Neural crest cell (in vitro differentiated cells): ENCODE measurements around the gene MLF2. TPM values are rescaled to one million over a fixed set of nuclear protein-coding genes. Genes with fewer than 3 reads are reported as not detected.
"Not testable (repeated sequence)": the region's sequence is repeated elsewhere in the genome, so short reads cannot be mapped to it uniquely, and the experiment has no call there.

Source experiments
- DNase-seq: peaks from one replicate; pipeline ENCODE4 v3.0.0; 2021; ENCODE audit warnings: low read depth, mixed read lengths, low spot score
- H3K27ac Mint-ChIP-seq: one replicate; pipeline ENCODE4 v1.8.0; 2021; ENCODE audit warnings: mild to moderate bottlenecking, mixed read lengths; ENCODE audit not compliant: unreplicated experiment
- H3K27me3 Mint-ChIP-seq: 2 replicates; pipeline ENCODE4 v1.8.0; 2021; ENCODE audit warnings: low read depth, mild to moderate bottlenecking, mixed read lengths
- H3K36me3 Mint-ChIP-seq: 2 replicates; pipeline ENCODE4 v1.8.0; 2021; ENCODE audit warnings: low read depth, mild to moderate bottlenecking, mixed read lengths
- H3K4me1 Mint-ChIP-seq: 2 replicates; pipeline ENCODE4 v1.8.0; 2021; ENCODE audit warnings: mixed read lengths
- H3K4me3 Mint-ChIP-seq: one replicate; pipeline ENCODE4 v1.8.0; 2021; ENCODE audit warnings: mild to moderate bottlenecking, mixed read lengths
- H3K9me3 Mint-ChIP-seq: 2 replicates; pipeline ENCODE4 v1.8.0; 2021; ENCODE audit warnings: mixed read lengths
- total RNA-seq: library from RNA; stranded (reverse); gene quantifications from 2 replicates; pipeline ENCODE4 v1.2.1, GENCODE V29; 2021
- TF ChIP-seq, protein P1 (sequence below): fragments of 200-600 bp; sonication (generic); conservative IDR thresholded peaks from 2 replicates; pipeline ENCODE4 v1.5.0; 2021; ENCODE audit warnings: antibody characterized with exemption, mild to moderate bottlenecking

Gene MLF2
- total RNA-seq, 1 donor from 2014 or later = 217 TPM

- no peak overlapping the region for H3K4me3 Mint-ChIP-seq
- peaks cover 6% of the 10 kb centered on the region for H3K27me3 Mint-ChIP-seq
- H3K36me3 Mint-ChIP-seq = no peaks in the 10 kb centered on the region
- TF ChIP-seq, protein P1, sequence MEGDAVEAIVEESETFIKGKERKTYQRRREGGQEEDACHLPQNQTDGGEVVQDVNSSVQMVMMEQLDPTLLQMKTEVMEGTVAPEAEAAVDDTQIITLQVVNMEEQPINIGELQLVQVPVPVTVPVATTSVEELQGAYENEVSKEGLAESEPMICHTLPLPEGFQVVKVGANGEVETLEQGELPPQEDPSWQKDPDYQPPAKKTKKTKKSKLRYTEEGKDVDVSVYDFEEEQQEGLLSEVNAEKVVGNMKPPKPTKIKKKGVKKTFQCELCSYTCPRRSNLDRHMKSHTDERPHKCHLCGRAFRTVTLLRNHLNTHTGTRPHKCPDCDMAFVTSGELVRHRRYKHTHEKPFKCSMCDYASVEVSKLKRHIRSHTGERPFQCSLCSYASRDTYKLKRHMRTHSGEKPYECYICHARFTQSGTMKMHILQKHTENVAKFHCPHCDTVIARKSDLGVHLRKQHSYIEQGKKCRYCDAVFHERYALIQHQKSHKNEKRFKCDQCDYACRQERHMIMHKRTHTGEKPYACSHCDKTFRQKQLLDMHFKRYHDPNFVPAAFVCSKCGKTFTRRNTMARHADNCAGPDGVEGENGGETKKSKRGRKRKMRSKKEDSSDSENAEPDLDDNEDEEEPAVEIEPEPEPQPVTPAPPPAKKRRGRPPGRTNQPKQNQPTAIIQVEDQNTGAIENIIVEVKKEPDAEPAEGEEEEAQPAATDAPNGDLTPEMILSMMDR = no peak
- H3K4me1 Mint-ChIP-seq = peaks cover 3% of the 10 kb centered on the region
- no peak for DNase-seq
- peaks cover 3% of the 10 kb centered on the region for H3K9me3 Mint-ChIP-seq
- no peak overlapping the region for H3K27ac Mint-ChIP-seq
These were observed 36.0 kb downstream of the MLF2 start for GRCh38 chr12:6716874-6717437.

DNA sequence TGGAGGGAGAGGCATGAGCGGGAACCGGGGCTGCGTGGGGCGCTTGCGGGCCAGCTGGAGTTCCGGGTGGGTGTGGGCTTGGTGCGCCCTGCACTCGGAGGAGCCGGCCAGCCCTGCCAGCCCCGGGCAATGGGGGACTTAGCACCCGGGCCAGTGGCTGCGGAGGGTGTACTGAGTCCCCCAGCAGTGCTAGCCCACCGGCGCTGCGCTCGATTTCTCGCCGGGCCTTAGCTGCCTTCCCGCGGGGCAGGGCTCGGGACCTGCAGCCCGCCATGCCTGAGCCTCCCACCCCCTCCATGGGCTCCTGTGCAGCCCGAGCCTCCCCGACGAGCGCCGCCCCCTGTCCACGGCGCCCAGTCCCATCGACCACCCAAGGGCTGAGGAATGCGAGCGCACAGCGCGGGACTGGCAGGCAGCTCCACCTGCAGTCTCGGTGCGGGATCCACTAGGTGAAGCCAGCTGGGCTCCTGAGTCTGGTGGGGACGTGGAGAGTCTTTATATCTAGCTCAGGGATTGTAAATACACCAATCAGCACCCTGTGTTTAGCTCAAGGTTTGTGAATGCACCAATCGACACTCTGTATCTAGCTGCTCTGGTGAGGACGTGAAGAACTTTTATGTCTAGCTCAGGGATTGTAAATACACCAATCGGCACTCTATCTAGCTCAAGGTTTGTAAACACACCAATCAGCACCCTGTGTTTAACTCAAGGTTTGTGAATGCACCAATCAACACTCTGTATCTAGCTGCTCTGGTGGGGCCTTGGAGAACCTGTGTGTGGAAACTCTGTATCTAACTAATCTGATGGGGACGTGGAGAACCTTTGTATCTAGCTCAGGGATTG lies 36.7 kb downstream of the MLF2 start:
- not testable (repeated sequence) for DNase-seq, H3K27me3 Mint-ChIP-seq, H3K9me3 Mint-ChIP-seq, H3K27ac Mint-ChIP-seq, H3K4me3 Mint-ChIP-seq, H3K4me1 Mint-ChIP-seq, H3K36me3 Mint-ChIP-seq

DNA sequence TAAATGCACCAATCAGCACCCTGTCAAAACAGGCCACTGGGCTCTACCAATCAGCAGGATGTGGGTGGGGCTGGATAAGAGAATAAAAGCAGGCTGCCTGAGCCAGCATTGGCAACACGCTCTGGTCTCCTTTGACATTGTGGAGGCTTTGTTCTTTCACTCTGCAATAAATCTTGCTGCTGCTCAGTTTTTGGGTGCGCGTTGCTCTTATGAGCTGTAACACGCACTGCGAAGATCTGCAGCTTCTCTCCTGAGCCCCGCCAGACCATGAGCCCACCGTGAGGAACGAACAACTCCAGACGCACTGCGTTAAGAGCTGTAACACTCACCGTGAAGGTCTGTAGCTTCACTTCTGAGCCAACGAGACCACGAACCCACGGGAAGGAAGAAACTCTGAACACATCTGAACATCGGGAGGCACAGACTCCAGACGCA lies 44.0 kb downstream of the MLF2 start:
- Mint-ChIP-seq H3K27me3 (peaks cover 15% of the 10 kb centered on the region), H3K4me1 (peaks cover 6% of the 10 kb centered on the region), H3K4me3 (no peak overlapping the region), H3K9me3 (peaks cover 2% of the 10 kb centered on the region), H3K36me3 (no peaks in the 10 kb centered on the region), H3K27ac (peak overlapping the region; percentile 79)
- TF ChIP-seq, protein P1 = no peak
- no peak for DNase-seq

GRCh38 chr12:6708351-6708750 lies 44.6 kb downstream of the MLF2 start:
- not testable (repeated sequence) for H3K27ac Mint-ChIP-seq, DNase-seq, H3K36me3 Mint-ChIP-seq, H3K4me1 Mint-ChIP-seq, H3K9me3 Mint-ChIP-seq, H3K4me3 Mint-ChIP-seq
- peaks cover 20% of the 10 kb centered on the region for H3K27me3 Mint-ChIP-seq

GRCh38 chr12:6703631-6704030 lies 49.3 kb downstream of the MLF2 start:
- Mint-ChIP-seq H3K36me3 (no peaks in the 10 kb centered on the region), H3K27ac (peak overlapping the region; percentile 36), H3K4me3 (peak overlapping the region; percentile 72), H3K4me1 (peaks cover 19% of the 10 kb centered on the region), H3K27me3 (peaks cover 58% of the 10 kb centered on the region), H3K9me3 (no peaks in the 10 kb centered on the region)
- DNase-seq = no peak
- TF ChIP-seq, protein P1 = no peak

GRCh38 chr12:6701078-6701768 lies 51.7 kb downstream of the MLF2 start:
- TF ChIP-seq, protein P1 = no peak
- H3K4me1 Mint-ChIP-seq = peaks cover 24% of the 10 kb centered on the region
- no peaks in the 10 kb centered on the region for H3K36me3 Mint-ChIP-seq
- no peaks in the 10 kb centered on the region for H3K9me3 Mint-ChIP-seq
- H3K27ac Mint-ChIP-seq = no peak overlapping the region
- peak overlapping the region; percentile 74 for H3K4me3 Mint-ChIP-seq
- peaks cover 71% of the 10 kb centered on the region for H3K27me3 Mint-ChIP-seq
- no peak for DNase-seq
